ENCODE data around the gene KREMEN1.
A peak's percentile ranks its signal among the peaks of the same experiment; 100 is the strongest.

Gene KREMEN1

DNA sequence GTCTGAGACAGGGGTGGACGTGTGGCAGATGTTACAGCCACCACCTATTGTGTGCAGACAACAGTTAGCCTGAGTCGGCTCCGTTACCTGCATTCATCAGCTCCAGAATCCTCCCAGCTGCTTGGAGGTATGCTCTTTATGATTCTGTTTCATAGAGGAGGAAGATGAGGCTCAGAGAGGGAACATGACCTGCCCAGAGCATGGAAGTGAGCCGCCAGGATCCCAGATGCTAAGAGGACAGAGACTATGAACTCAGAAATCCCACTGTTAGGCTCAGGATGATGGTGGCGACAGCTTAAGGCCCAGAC is 134.4 kb downstream of the KREMEN1 start:
- Histone ChIP-seq H3K9me3 (no peaks in the 10 kb centered on the region), H3K27me3 (peaks cover 11% of the 10 kb centered on the region), H3K4me1 (no peaks in the 10 kb centered on the region), H3K36me3 (no peaks in the 10 kb centered on the region), H3K4me3 (ENCODE audit: low read depth, low read length) (no peak overlapping the region)
- TF ChIP-seq, protein P1, sequence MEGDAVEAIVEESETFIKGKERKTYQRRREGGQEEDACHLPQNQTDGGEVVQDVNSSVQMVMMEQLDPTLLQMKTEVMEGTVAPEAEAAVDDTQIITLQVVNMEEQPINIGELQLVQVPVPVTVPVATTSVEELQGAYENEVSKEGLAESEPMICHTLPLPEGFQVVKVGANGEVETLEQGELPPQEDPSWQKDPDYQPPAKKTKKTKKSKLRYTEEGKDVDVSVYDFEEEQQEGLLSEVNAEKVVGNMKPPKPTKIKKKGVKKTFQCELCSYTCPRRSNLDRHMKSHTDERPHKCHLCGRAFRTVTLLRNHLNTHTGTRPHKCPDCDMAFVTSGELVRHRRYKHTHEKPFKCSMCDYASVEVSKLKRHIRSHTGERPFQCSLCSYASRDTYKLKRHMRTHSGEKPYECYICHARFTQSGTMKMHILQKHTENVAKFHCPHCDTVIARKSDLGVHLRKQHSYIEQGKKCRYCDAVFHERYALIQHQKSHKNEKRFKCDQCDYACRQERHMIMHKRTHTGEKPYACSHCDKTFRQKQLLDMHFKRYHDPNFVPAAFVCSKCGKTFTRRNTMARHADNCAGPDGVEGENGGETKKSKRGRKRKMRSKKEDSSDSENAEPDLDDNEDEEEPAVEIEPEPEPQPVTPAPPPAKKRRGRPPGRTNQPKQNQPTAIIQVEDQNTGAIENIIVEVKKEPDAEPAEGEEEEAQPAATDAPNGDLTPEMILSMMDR (IDR thresholded peaks at IDR 0.05; ENCODE audit: low read depth, low read length), result no peak
- DNase-seq, result no peak

DNA sequence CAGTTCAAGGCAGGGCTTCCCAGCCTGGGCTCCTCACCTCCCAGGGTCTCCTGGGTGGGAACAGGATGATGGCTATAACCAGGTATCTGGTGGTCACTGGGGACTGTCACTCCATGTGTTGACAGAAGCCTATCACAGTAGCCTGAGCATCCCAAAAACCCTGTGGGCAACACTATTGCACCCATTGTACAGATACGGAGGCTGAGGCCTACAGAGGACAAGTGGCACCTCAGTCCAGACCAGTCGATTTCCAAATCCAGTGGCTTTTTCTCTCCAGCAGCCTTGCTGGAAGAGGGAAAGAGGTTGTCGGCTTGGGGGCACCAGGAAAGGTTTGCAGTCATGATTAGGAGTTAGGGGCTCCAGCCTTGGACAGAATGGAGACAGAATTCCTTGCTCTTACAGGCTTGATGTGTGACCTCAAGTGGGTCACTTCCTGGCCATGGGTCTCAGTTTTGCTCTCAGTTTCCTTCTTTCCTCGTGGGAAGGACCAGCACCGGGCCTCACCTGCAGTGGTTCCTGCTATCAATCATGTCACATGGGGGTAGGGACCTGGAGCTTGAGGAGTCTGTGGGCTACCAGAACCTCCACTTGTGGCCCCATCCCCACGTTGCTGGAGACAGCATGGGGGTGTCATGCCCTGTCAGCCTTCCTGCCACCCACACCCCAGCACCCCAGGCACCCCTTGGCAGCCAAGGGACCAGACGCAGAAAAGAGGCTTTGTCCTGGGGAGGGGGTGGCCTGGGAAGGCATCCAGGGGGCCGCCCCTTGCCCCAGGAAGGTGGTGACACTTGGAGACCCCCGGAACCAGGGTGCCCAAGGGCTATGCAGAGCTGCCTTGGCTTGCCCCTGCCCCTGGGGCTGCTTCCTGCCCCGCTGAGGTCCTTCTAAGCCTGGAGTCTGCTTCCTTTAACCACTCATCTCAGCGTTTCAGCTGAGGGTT is 135.0 kb downstream of the KREMEN1 start:
- no peaks in the 10 kb centered on the region for H3K4me1 ChIP-seq
- H3K9me3 ChIP-seq, result no peaks in the 10 kb centered on the region
- TF ChIP-seq, protein P1 (IDR thresholded peaks at IDR 0.05; ENCODE audit: low read depth, low read length), result no peak
- H3K4me3 ChIP-seq (ENCODE audit: low read depth, low read length), result no peak overlapping the region
- no peak for DNase-seq
- H3K36me3 ChIP-seq, result no peaks in the 10 kb centered on the region
- H3K27me3 ChIP-seq, result peaks cover 11% of the 10 kb centered on the region

DNA sequence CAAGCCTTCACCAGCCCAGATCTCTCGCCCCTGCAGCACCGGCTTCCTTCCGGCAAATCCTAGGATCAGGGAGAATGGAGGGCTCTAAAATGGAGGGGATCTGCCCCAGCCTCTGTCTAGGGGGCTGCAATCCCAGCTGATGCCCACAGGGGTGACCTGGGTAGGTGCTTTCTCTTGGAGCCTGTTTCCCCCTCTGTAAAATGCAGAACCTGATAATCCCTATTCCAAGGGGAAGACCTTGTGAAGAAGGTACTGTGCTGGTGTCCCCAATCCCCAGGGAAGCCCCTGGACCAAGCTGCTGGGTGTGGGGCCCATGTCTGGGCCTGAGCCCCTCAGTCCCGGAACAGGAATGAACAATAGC is 135.6 kb downstream of the KREMEN1 start:
- Histone ChIP-seq H3K27me3 (peaks cover 11% of the 10 kb centered on the region), H3K9me3 (no peaks in the 10 kb centered on the region), H3K36me3 (no peaks in the 10 kb centered on the region), H3K4me3 (ENCODE audit: low read depth, low read length) (no peak overlapping the region), H3K4me1 (no peaks in the 10 kb centered on the region)
- TF ChIP-seq, protein P1 (IDR thresholded peaks at IDR 0.05; ENCODE audit: low read depth, low read length), result no peak; the same call in 1 of the 2 replicates
- no peak for DNase-seq

DNA sequence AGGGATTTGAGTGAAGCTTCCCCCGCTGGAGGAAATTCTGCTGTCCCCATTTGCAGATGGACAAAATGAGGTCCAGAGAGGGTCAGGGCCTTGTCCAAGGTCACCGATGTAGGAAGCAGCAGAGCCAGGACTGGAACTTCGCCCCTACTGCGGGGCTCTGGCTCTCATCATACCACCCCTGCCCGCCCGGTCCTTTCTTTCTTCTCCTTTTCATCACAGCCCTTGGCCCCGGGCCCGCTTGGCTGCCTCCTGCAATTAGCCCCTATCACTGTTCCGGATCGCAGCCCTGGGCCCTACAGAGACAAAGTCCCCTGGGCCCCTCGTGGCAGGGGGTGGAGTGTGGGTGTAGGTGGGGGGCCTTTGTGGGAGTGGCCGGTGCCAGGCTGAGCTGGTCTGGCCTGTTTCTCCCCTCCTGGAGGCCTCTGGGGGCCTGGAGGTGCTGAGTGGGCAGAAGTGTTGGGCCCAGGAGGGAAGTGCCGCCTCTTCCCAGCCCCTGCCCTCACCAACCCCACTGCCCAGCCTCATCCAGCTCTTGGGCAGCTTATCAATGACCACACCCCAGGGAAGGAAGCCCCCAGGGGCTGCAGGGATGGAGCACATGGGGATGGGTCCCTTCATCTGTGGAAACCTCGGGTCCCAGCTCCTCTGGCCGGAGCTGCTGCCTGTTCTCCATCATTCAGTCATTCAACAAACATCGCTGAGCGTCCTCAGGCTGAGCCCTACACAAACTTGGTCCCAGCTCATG is 136.2 kb downstream of the KREMEN1 start:
- H3K36me3 ChIP-seq, result no peaks in the 10 kb centered on the region
- peak; percentile 92 for DNase-seq
- no peaks in the 10 kb centered on the region for H3K9me3 ChIP-seq
- TF ChIP-seq, protein P1 (IDR thresholded peaks at IDR 0.05; ENCODE audit: low read depth, low read length), result no peak
- peaks cover 11% of the 10 kb centered on the region for H3K27me3 ChIP-seq
- H3K4me1 ChIP-seq, result no peaks in the 10 kb centered on the region
- H3K4me3 ChIP-seq (ENCODE audit: low read depth, low read length), result no peak overlapping the region

DNA sequence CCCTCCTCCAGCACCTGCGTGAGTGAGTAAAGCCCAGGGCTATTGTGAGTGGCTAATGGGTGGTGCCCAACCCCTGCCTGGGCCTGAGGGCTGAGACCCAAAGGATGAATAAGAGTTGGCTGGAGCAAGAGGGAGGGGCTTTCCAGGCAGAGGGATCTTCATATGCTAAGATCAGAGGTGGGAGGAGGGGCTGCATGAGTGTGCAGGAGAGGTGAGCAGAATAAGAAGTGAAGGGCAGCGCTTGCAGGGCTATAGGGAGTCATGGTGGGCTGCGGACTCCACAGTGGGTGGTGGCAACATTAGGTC is 136.7 kb downstream of the KREMEN1 start:
- H3K27me3 ChIP-seq, result peaks cover 11% of the 10 kb centered on the region
- DNase-seq, result no peak
- no peak overlapping the region for H3K4me3 ChIP-seq (ENCODE audit: low read depth, low read length)
- TF ChIP-seq, protein P1 (IDR thresholded peaks at IDR 0.05; ENCODE audit: low read depth, low read length), result no peak
- H3K36me3 ChIP-seq, result no peaks in the 10 kb centered on the region
- H3K9me3 ChIP-seq, result no peaks in the 10 kb centered on the region
- no peaks in the 10 kb centered on the region for H3K4me1 ChIP-seq

DNA sequence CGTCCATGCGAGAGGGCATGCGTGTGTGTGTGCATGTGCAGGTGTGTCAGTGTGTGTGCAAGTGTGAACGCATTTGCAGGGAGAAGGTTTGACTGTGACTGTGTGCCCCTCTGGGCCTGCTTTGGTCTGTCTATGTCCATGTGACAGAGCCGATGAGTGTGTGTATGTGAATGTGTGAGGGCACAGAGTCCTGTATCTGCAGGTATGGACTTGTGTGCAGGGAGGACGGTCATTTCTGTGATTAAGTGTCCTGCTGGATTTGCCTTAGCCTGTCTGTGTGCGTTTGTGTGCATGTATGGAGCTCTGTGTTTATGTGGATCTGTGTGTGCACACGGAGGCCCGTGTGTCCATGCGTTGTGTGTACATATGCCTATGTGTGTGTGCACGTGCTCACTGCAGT is 138.2 kb downstream of the KREMEN1 start:
- TF ChIP-seq, protein P1 (IDR thresholded peaks at IDR 0.05; ENCODE audit: low read depth, low read length), result no peak
- no peaks in the 10 kb centered on the region for H3K4me1 ChIP-seq
- no peaks in the 10 kb centered on the region for H3K36me3 ChIP-seq
- H3K27me3 ChIP-seq, result peaks cover 9% of the 10 kb centered on the region
- DNase-seq, result no peak
- no peak overlapping the region for H3K4me3 ChIP-seq (ENCODE audit: low read depth, low read length)
- H3K9me3 ChIP-seq, result no peaks in the 10 kb centered on the region

Data from BE2C (cell line).